GM12864 (cell line): ENCODE measurements around the gene ANXA6.

Experiments used
- DNase-seq: peaks from one replicate; pipeline ENCODE4 v3.0.0-alpha.2; 2011; ENCODE audit warnings: low read depth
- H3K4me3 ChIP-seq: 2 replicates; pipeline ENCODE4 v1.5.1; 2011; ENCODE audit warnings: mild to moderate bottlenecking, low read depth, low read length, control low read depth
- CTCF ChIP-seq: IDR thresholded peaks from 2 replicates; pipeline ENCODE4 v1.5.1; 2011; ENCODE audit warnings: low read depth, mild to moderate bottlenecking, moderate library complexity, low read length, control low read depth, inconsistent platforms; ENCODE audit errors: missing control alignments

ANXA6 gene

GRCh38 chr5:151122828-151123227 is 34.8 kb downstream of the ANXA6 start:
- H3K4me3 ChIP-seq, result no peak overlapping the region
- no peak for TF ChIP-seq CTCF
- no peak for DNase-seq

GRCh38 chr5:151121665-151122064 is 35.9 kb downstream of the ANXA6 start:
- no peak overlapping the region for H3K4me3 ChIP-seq
- TF ChIP-seq CTCF, result no peak
- no peak for DNase-seq

GRCh38 chr5:151121095-151121494 is 36.5 kb downstream of the ANXA6 start:
- H3K4me3 ChIP-seq, result no peak overlapping the region
- TF ChIP-seq CTCF, result no peak
- DNase-seq, result no peak

GRCh38 chr5:151118913-151119575 is 38.5 kb downstream of the ANXA6 start:
- DNase-seq, result no peak
- TF ChIP-seq CTCF, result no peak
- H3K4me3 ChIP-seq, result no peak overlapping the region

GRCh38 chr5:151115272-151115905 is 42.2 kb downstream of the ANXA6 start:
- DNase-seq, result no peak
- no peak overlapping the region for H3K4me3 ChIP-seq
- peak; percentile 96 for TF ChIP-seq CTCF

GRCh38 chr5:151113651-151114050 is 43.9 kb downstream of the ANXA6 start:
- DNase-seq, result no peak
- no peak for TF ChIP-seq CTCF
- H3K4me3 ChIP-seq, result no peak overlapping the region

GRCh38 chr5:151110992-151111391 is 46.6 kb downstream of the ANXA6 start:
- no peak for TF ChIP-seq CTCF
- no peak overlapping the region for H3K4me3 ChIP-seq
- no peak for DNase-seq
